Uterus (tissue), 2 donors: ENCODE results near the gene ACOT7.
"Not testable (repeated sequence)": the region's sequence is repeated elsewhere in the genome, so short reads cannot be mapped to it uniquely, and the experiment has no call there.

ENCODE experiments used
- POLR2A ChIP-seq, 2 donors: fragments of 450-650 bp; IDR thresholded peaks; one replicate each; pipeline ENCODE4 v1.6.1; 2016; ENCODE audit warnings: antibody characterized with exemption in 2 of 2, mild to moderate bottlenecking in 1 of 2, moderate library complexity in 1 of 2
- TF ChIP-seq, protein P1 (sequence below), 4 experiments: fragments of 200-600 bp in 2 of 4; fragments of 450-650 bp in 2 of 4; sonication (generic) in 2 of 4; IDR thresholded peaks; one replicate each; pipeline ENCODE4 v1.5.1; 2016 to 2019; ENCODE audit warnings: antibody characterized with exemption in 4 of 4, mild to moderate bottlenecking in 2 of 4, moderate library complexity in 1 of 4

DNA sequence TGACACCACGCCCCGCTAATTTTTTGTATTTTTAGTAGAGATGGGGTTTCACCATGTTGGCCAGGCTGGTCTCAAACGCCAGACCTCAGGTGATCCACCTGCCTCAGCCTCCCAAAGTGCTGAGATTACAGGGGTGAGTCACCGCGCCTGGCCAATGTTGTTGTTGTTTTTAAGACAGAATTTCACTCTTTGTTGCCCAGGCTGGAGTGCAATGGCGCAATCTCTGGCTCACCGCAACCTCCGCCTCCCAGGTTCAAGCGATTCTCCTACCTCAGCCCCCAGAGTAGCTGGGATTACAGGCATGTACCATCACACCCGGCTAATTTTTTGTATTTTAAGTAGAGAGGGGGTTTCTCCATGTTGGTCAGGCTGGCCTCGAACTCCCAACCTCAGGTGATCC is 173.9 kb downstream of the ACOT7 start:
- not testable (repeated sequence) for TF ChIP-seq POLR2A (IDR thresholded peaks at IDR 0.05)
- TF ChIP-seq, protein P1, sequence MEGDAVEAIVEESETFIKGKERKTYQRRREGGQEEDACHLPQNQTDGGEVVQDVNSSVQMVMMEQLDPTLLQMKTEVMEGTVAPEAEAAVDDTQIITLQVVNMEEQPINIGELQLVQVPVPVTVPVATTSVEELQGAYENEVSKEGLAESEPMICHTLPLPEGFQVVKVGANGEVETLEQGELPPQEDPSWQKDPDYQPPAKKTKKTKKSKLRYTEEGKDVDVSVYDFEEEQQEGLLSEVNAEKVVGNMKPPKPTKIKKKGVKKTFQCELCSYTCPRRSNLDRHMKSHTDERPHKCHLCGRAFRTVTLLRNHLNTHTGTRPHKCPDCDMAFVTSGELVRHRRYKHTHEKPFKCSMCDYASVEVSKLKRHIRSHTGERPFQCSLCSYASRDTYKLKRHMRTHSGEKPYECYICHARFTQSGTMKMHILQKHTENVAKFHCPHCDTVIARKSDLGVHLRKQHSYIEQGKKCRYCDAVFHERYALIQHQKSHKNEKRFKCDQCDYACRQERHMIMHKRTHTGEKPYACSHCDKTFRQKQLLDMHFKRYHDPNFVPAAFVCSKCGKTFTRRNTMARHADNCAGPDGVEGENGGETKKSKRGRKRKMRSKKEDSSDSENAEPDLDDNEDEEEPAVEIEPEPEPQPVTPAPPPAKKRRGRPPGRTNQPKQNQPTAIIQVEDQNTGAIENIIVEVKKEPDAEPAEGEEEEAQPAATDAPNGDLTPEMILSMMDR (IDR thresholded peaks at IDR 0.05) = not testable (repeated sequence)
